Left ventricle myocardium inferior (tissue), 1 donor: ENCODE results near the gene VAV2. TPM values are rescaled to one million over a fixed set of nuclear protein-coding genes. Genes with fewer than 3 reads are reported as not detected.

Experiments used
- DNase-seq: peaks from one replicate; pipeline ENCODE4 v3.0.0-alpha.2; 2020
- H3K27ac ChIP-seq: fragments of 200-600 bp; replicated peaks from 2 replicates; pipeline ENCODE4 v1.8.0; 2021
- H3K27me3 ChIP-seq: fragments of 200-600 bp; 2 replicates; pipeline ENCODE4 v1.8.0; 2021; ENCODE audit warnings: low read depth
- H3K36me3 ChIP-seq: fragments of 200-600 bp; 2 replicates; pipeline ENCODE4 v1.8.0; 2021
- H3K4me1 ChIP-seq: fragments of 200-600 bp; 2 replicates; pipeline ENCODE4 v1.8.0; 2021
- H3K4me3 ChIP-seq: fragments of 200-600 bp; 2 replicates; pipeline ENCODE4 v1.8.0; 2021; ENCODE audit warnings: mild to moderate bottlenecking, moderate library complexity
- H3K9me3 ChIP-seq: fragments of 200-600 bp; replicated peaks from 2 replicates; pipeline ENCODE4 v1.8.0; 2021
- CTCF ChIP-seq: fragments of 200-600 bp; IDR thresholded peaks from 2 replicates; pipeline ENCODE4 v1.8.0; 2021; ENCODE audit warnings: antibody characterized with exemption, mild to moderate bottlenecking, borderline replicate concordance
- intact Hi-C: fragments of 100-400 bp; cut with micrococcal nuclease; formaldehyde crosslinking; loops from one replicate; pipeline ENCODE4 v1.11.0; 2022
- total RNA-seq: library from RNA; stranded (reverse); fragmentation: NEBNext Ultra II Directional; extraction: Animal tissue kit (Norgen Biotek cat#: 25700); gene quantifications from one replicate; pipeline ENCODE4 v1.2.1, GENCODE V29; 2021
- donor health status: DM: no; HTN: yes; CAD: no; lungs with severe emphysema.

VAV2 gene
- total RNA-seq, 1 donor from 2014 or later, result 4.1 TPM

- peaks cover 6% of the 10 kb centered on the region for H3K4me1 ChIP-seq
- intact Hi-C loops, result no loop called here
- no peak for TF ChIP-seq CTCF
- no peaks in the 10 kb centered on the region for H3K36me3 ChIP-seq
- no peak overlapping the region for H3K4me3 ChIP-seq
- no peaks in the 10 kb centered on the region for H3K27me3 ChIP-seq
- H3K9me3 ChIP-seq, result no peaks in the 10 kb centered on the region
- no peak overlapping the region for H3K27ac ChIP-seq
- DNase-seq, result no peak
These were observed 117.5 kb downstream of the VAV2 start for GRCh38 chr9:133874659-133875058.

- Histone ChIP-seq H3K9me3 (no peaks in the 10 kb centered on the region), H3K27ac (no peak overlapping the region), H3K4me1 (peaks cover 7% of the 10 kb centered on the region), H3K4me3 (no peak overlapping the region), H3K27me3 (no peaks in the 10 kb centered on the region), H3K36me3 (no peaks in the 10 kb centered on the region)
- no peak for TF ChIP-seq CTCF
- no peak for DNase-seq
- intact Hi-C loops, result no loop called here
These were observed 118.0 kb downstream of the VAV2 start for GRCh38 chr9:133874060-133874657.

- intact Hi-C loops, result no loop called here
- Histone ChIP-seq H3K4me3 (no peak overlapping the region), H3K27ac (no peak overlapping the region), H3K27me3 (no peaks in the 10 kb centered on the region), H3K36me3 (no peaks in the 10 kb centered on the region), H3K4me1 (peaks cover 7% of the 10 kb centered on the region), H3K9me3 (no peaks in the 10 kb centered on the region)
- DNase-seq, result no peak
- TF ChIP-seq CTCF, result no peak
These were observed 118.6 kb downstream of the VAV2 start for GRCh38 chr9:133873461-133873891.

GRCh38 chr9:133873009-133873408 is 119.1 kb downstream of the VAV2 start:
- Histone ChIP-seq H3K9me3 (no peaks in the 10 kb centered on the region), H3K27ac (no peak overlapping the region), H3K36me3 (no peaks in the 10 kb centered on the region), H3K27me3 (no peaks in the 10 kb centered on the region), H3K4me1 (peaks cover 7% of the 10 kb centered on the region), H3K4me3 (no peak overlapping the region)
- intact Hi-C loops, result no loop called here
- no peak for DNase-seq
- TF ChIP-seq CTCF, result no peak

GRCh38 chr9:133870598-133871595 is 121.2 kb downstream of the VAV2 start:
- DNase-seq, result no peak
- Histone ChIP-seq H3K27ac (no peak overlapping the region), H3K36me3 (no peaks in the 10 kb centered on the region), H3K4me1 (peaks cover 7% of the 10 kb centered on the region), H3K4me3 (no peak overlapping the region), H3K27me3 (no peaks in the 10 kb centered on the region), H3K9me3 (peaks cover 2% of the 10 kb centered on the region)
- intact Hi-C loops, result no loop called here
- TF ChIP-seq CTCF, result no peak
